HepG2 (cell line): ENCODE results near the gene CITED4. TPM values are rescaled to one million over a fixed set of nuclear protein-coding genes. Genes with fewer than 3 reads are reported as not detected.

Experiments
- NFYC ChIP-seq: IDR thresholded peaks from 2 replicates; pipeline ENCODE4 v1.6.1; 2016; ENCODE audit warnings: missing genetic modification reagents, missing compliant biosample characterization
- SETDB1 ChIP-seq: sonication (generic); formaldehyde crosslinking; IDR thresholded peaks from 2 replicates; pipeline ENCODE4 v1.5.1; 2020; ENCODE audit warnings: missing genetic modification reagents, mild to moderate bottlenecking, borderline replicate concordance
- STAT6 ChIP-seq: sonication (generic); formaldehyde crosslinking; IDR thresholded peaks from 2 replicates; pipeline ENCODE4 v1.4.0; 2020; ENCODE audit warnings: missing genetic modification reagents, mild to moderate bottlenecking, borderline replicate concordance
- UBTF ChIP-seq: sonication (generic); formaldehyde crosslinking; IDR thresholded peaks from 2 replicates; pipeline ENCODE4 v1.4.0; 2020; ENCODE audit warnings: mild to moderate bottlenecking, missing genetic modification reagents
- ZNF672 ChIP-seq: sonication (generic); formaldehyde crosslinking; IDR thresholded peaks from 2 replicates; pipeline ENCODE4 v1.8.1; 2022; ENCODE audit warnings: missing genetic modification reagents
- ZNF687 ChIP-seq: sonication (generic); formaldehyde crosslinking; IDR thresholded peaks from 2 replicates; pipeline ENCODE4 v1.5.1; 2020; ENCODE audit warnings: mild to moderate bottlenecking, missing genetic modification reagents, moderate library complexity
- ZSCAN20 ChIP-seq: sonication (generic); formaldehyde crosslinking; IDR thresholded peaks from 2 replicates; pipeline ENCODE4 v1.4.0; 2020; ENCODE audit warnings: missing genetic modification reagents, mild to moderate bottlenecking, borderline replicate concordance
- polyA plus RNA-seq, 8 experiments: library from polyadenylated mRNA; depleted of rRNA in 3 of 8; stranded (reverse) in 7 of 8; unstranded in 1 of 8; fragments of >200 nt; fragmentation: Illumina TruSeq in 4 of 8; extraction: Trizol in 4 of 8; gene quantifications; 2 replicates each; pipeline versions ENCODE4 v1.2.1 to v1.2.3, GENCODE V29; 2011 to 2016; ENCODE audit warnings: low read depth in 4 of 8, missing spikeins in 1 of 8, mixed read lengths in 1 of 8; ENCODE audit not compliant: insufficient read depth in 1 of 8
- total RNA-seq, 5 experiments: library from RNA; depleted of rRNA; stranded (reverse); fragments of >200 nt; fragmentation: Illumina TruSeq; extraction: Trizol; gene quantifications; 2 replicates each; pipeline ENCODE4 v1.2.3, GENCODE V29; 2016; ENCODE audit warnings: low read depth in 1 of 5

CITED4 gene
- total and polyA plus RNA-seq, 2 of the 13 experiments (the other 11 are each of a cell fraction or from before 2014, with no cell fraction given) = 1.5 to 9.9 TPM

- no peak for TF ChIP-seq SETDB1 (CRISPR knock-in tag)
- TF ChIP-seq UBTF = peak; percentile 36; the same call in 1 of the 2 replicates
- TF ChIP-seq ZSCAN20 (CRISPR knock-in tag) = no peak
- TF ChIP-seq STAT6 (CRISPR knock-in tag) = no peak
- no peak for TF ChIP-seq ZNF672 (CRISPR knock-in tag)
- TF ChIP-seq NFYC (CRISPR knock-in tag) = no peak
- peak; percentile 38; the same call in 1 of the 2 replicates for TF ChIP-seq ZNF687 (CRISPR knock-in tag)
Measured at GRCh38 chr1:40825435-40825788, 36.8 kb downstream of the CITED4 start (continued).
